Measurements from ENCODE around the gene PRKCZ. TPM values are rescaled to one million over a fixed set of nuclear protein-coding genes. Genes with fewer than 3 reads are reported as not detected.

Gene PRKCZ
- total RNA-seq, 2 experiments from 2014 or later, result 8.0 to 10.0 TPM

DNA sequence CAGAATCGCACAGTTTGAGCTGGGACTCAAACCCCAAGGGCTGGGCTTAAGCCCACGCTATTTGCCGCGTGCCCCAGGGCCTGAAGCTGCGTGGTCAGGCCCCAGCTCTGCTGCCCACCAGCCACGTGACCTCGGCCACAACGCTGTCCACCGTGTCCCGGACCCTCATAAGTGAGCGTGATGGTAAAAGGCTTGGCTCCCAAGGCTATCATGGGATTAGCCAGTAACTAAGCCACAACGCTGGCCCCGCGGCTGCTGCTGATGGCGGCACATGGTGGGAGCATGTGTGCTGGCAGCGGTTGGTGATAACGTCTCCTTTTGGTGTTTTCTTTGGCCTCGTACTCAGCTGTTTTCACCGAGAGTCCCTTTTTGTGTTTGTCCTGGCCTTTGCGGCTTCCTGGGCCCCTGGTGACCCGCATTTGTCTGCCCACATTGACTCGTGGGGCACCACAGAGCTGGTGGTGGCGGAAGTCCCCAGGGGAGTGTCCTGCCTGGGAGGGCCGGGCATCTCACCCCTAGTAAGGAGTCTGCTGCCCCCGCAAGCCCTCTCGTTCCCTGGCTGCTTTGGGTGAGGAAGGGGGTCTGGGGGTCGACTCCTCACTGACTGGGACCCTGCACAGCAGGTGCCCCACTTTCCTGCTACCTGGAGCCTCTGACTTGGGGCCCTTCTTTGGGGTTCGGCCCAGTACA lies 29.3 kb downstream of the PRKCZ start:
- H3K4me3 ChIP-seq (ENCODE audit: low read depth, low read length, poor library complexity, severe bottlenecking), result no peak overlapping the region

DNA sequence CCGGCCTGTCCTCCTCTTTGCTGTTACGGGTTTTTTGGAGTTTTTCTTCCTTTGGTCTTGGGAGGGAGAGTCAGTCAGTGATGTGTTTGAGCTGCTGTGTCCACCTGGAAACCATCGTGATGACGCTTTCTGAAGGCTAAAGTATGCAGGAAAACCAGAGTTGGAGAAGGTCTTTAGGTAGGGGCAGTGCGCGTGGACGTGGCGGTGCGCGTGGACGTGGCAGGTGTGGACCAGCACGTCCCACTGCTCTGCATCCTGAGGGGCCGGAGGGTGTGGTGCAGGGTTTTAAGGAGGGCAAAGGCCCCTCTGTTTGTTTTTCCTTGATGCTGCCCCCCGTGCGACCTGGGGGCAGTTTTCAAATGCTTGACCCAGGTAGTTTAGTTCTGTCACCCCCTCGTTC lies 29.9 kb downstream of the PRKCZ start:
- no TSS peak for BruUV-seq (replicated peaks)
- no peak for DNase-seq (ENCODE audit: low spot score)
- ChIA-PET POLR2A (no interaction called here), CTCF (ENCODE audit: unreplicated experiment) (no interaction called here)
- H3K4me3 ChIP-seq (ENCODE audit: low read depth, low read length, poor library complexity, severe bottlenecking), result no peak overlapping the region
- H3K79me2 ChIP-seq (ENCODE audit: insufficient read depth, low read depth, low read length), result no peaks in the 10 kb centered on the region
- H3K36me3 ChIP-seq (ENCODE audit: insufficient read depth, low read length), result no peaks in the 10 kb centered on the region
- H3K9me3 ChIP-seq (ENCODE audit: low read length), result peaks cover 11% of the 10 kb centered on the region; the same call in 1 of the 2 replicates
- H4K20me1 ChIP-seq (ENCODE audit: insufficient read depth, low read length), result no peaks in the 10 kb centered on the region
- H3K9me2 ChIP-seq (ENCODE audit: insufficient read depth, low read length), result no peaks in the 10 kb centered on the region
- TF ChIP-seq EZH2phosphoT487 (IDR thresholded peaks at IDR 0.05; ENCODE audit: borderline replicate concordance, low read depth, low read length), result no peak
- H2AFZ ChIP-seq (ENCODE audit: low read length), result no peak overlapping the region
- no peak overlapping the region for H3K27ac ChIP-seq (ENCODE audit: low read depth, low read length, poor library complexity, severe bottlenecking)
- intact Hi-C loops (cut with micrococcal nuclease; ENCODE audit: unreplicated experiment), result no loop called here
- no peaks in the 10 kb centered on the region for H3K4me1 ChIP-seq (ENCODE audit: insufficient read depth, low read length, poor library complexity, severe bottlenecking)
- no peak overlapping the region for H3K4me2 ChIP-seq (ENCODE audit: low read length)

More for the DNA sequence above, 29.3 kb downstream of the PRKCZ start:
- ChIA-PET CTCF (ENCODE audit: unreplicated experiment) (no interaction called here), POLR2A (no interaction called here)
- Histone ChIP-seq H3K9me2 (ENCODE audit: insufficient read depth, low read length) (no peaks in the 10 kb centered on the region), H3K9me3 (ENCODE audit: low read length) (peaks cover 11% of the 10 kb centered on the region; the same call in 1 of the 2 replicates), H3K79me2 (ENCODE audit: insufficient read depth, low read depth, low read length) (no peaks in the 10 kb centered on the region), H2AFZ (ENCODE audit: low read length) (no peak overlapping the region), H3K36me3 (ENCODE audit: insufficient read depth, low read length) (no peaks in the 10 kb centered on the region), H3K27ac (ENCODE audit: low read depth, low read length, poor library complexity, severe bottlenecking) (no peak overlapping the region), H3K4me1 (ENCODE audit: insufficient read depth, low read length, poor library complexity, severe bottlenecking) (no peaks in the 10 kb centered on the region), H4K20me1 (ENCODE audit: insufficient read depth, low read length) (no peaks in the 10 kb centered on the region), H3K4me2 (ENCODE audit: low read length) (no peak overlapping the region)
- intact Hi-C loops (cut with micrococcal nuclease; ENCODE audit: unreplicated experiment), result no loop called here
- DNase-seq (ENCODE audit: low spot score), result no peak
- TF ChIP-seq, protein P1, sequence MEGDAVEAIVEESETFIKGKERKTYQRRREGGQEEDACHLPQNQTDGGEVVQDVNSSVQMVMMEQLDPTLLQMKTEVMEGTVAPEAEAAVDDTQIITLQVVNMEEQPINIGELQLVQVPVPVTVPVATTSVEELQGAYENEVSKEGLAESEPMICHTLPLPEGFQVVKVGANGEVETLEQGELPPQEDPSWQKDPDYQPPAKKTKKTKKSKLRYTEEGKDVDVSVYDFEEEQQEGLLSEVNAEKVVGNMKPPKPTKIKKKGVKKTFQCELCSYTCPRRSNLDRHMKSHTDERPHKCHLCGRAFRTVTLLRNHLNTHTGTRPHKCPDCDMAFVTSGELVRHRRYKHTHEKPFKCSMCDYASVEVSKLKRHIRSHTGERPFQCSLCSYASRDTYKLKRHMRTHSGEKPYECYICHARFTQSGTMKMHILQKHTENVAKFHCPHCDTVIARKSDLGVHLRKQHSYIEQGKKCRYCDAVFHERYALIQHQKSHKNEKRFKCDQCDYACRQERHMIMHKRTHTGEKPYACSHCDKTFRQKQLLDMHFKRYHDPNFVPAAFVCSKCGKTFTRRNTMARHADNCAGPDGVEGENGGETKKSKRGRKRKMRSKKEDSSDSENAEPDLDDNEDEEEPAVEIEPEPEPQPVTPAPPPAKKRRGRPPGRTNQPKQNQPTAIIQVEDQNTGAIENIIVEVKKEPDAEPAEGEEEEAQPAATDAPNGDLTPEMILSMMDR (conservative IDR thresholded peaks at IDR 0.05; ENCODE audit: low read length), result no peak
- TF ChIP-seq EZH2phosphoT487 (IDR thresholded peaks at IDR 0.05; ENCODE audit: borderline replicate concordance, low read depth, low read length), result no peak
- BruUV-seq (replicated peaks), result no TSS peak

- Histone ChIP-seq H3K79me2 (ENCODE audit: insufficient read depth, low read depth, low read length) (no peaks in the 10 kb centered on the region), H3K36me3 (ENCODE audit: insufficient read depth, low read length) (no peaks in the 10 kb centered on the region), H3K9me2 (ENCODE audit: insufficient read depth, low read length) (no peaks in the 10 kb centered on the region), H3K4me2 (ENCODE audit: low read length) (no peak overlapping the region), H4K20me1 (ENCODE audit: insufficient read depth, low read length) (no peaks in the 10 kb centered on the region), H3K27ac (ENCODE audit: low read depth, low read length, poor library complexity, severe bottlenecking) (no peak overlapping the region), H3K4me3 (ENCODE audit: low read depth, low read length, poor library complexity, severe bottlenecking) (no peak overlapping the region), H2AFZ (ENCODE audit: low read length) (no peak overlapping the region), H3K9me3 (ENCODE audit: low read length) (peaks cover 11% of the 10 kb centered on the region; the same call in 1 of the 2 replicates), H3K4me1 (ENCODE audit: insufficient read depth, low read length, poor library complexity, severe bottlenecking) (no peaks in the 10 kb centered on the region)
- BruUV-seq (replicated peaks), result no TSS peak
- intact Hi-C loops (cut with micrococcal nuclease; ENCODE audit: unreplicated experiment), result no loop called here
- DNase-seq (ENCODE audit: low spot score), result no peak
- ChIA-PET CTCF (ENCODE audit: unreplicated experiment) (no interaction called here), POLR2A (no interaction called here)
- no peak for TF ChIP-seq EZH2phosphoT487 (IDR thresholded peaks at IDR 0.05; ENCODE audit: borderline replicate concordance, low read depth, low read length)
- TF ChIP-seq, protein P1 (conservative IDR thresholded peaks at IDR 0.05; ENCODE audit: low read length), result no peak
Measured at GRCh38 chr1:2080884-2081283, 30.7 kb downstream of the PRKCZ start.
